ENCODE measurements around the gene MED17.

Gene MED17

DNA sequence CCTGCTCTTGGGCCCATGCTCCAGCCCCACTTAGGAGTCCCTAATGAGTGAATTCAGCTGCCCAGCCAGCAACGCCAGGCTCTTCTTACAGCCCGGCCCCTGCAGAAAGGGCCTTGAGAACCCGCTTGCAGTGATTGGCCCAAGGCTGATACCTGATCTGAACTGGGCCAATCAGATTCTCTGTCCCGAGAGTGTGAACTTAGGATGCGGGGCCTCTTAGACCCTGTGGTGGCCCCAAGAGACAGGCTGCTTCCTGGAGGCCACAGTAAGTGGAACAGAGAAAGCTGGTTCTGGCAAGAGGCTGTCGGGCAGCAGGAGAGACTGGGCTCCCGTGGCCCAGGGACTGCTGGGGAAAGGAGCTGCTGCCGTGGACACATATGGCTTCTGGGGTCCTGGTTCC is 54.9 kb downstream of the MED17 start:
- Histone ChIP-seq H3K4me3 (ENCODE audit: low read depth, low read length) (no peak overlapping the region), H3K9me3 (ENCODE audit: severe bottlenecking) (no peaks in the 10 kb centered on the region), H3K27me3 (ENCODE audit: insufficient read depth, low read depth, severe bottlenecking) (no peaks in the 10 kb centered on the region), H3K27ac (no peak overlapping the region), H3K36me3 (no peaks in the 10 kb centered on the region)
- TF ChIP-seq, protein P1, sequence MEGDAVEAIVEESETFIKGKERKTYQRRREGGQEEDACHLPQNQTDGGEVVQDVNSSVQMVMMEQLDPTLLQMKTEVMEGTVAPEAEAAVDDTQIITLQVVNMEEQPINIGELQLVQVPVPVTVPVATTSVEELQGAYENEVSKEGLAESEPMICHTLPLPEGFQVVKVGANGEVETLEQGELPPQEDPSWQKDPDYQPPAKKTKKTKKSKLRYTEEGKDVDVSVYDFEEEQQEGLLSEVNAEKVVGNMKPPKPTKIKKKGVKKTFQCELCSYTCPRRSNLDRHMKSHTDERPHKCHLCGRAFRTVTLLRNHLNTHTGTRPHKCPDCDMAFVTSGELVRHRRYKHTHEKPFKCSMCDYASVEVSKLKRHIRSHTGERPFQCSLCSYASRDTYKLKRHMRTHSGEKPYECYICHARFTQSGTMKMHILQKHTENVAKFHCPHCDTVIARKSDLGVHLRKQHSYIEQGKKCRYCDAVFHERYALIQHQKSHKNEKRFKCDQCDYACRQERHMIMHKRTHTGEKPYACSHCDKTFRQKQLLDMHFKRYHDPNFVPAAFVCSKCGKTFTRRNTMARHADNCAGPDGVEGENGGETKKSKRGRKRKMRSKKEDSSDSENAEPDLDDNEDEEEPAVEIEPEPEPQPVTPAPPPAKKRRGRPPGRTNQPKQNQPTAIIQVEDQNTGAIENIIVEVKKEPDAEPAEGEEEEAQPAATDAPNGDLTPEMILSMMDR (IDR thresholded peaks at IDR 0.05; ENCODE audit: low read depth, low read length), result no peak
- DNase-seq, result no peak

- Histone ChIP-seq H3K27ac (no peak overlapping the region), H3K36me3 (no peaks in the 10 kb centered on the region), H3K9me3 (ENCODE audit: severe bottlenecking) (no peaks in the 10 kb centered on the region), H3K4me3 (ENCODE audit: low read depth, low read length) (no peak overlapping the region), H3K27me3 (ENCODE audit: insufficient read depth, low read depth, severe bottlenecking) (no peaks in the 10 kb centered on the region)
- no peak for DNase-seq
- TF ChIP-seq, protein P1 (IDR thresholded peaks at IDR 0.05; ENCODE audit: low read depth, low read length), result no peak
Observed at GRCh38 chr11:93840180-93840579, 56.1 kb downstream of the MED17 start.

DNA sequence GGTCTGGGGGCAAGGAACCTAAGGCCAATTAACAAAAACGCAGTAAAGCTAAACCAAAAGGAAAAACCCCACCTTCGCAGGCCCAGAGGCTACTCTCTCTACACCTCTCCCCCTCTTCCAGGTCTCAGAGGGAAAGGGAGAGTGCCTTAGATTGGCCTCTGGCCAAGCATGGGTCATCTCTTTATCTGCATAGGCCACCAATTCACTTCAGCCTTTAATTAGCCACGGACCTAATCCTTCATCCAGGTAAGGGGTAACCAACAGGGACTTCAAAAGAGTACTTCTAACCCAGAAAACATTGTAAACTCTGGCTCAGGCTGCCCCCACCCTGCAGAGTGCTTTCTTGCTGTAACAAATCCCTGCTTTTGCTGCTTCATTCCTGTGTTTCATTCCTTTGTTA is 56.9 kb downstream of the MED17 start:
- Histone ChIP-seq H3K27me3 (ENCODE audit: insufficient read depth, low read depth, severe bottlenecking) (no peaks in the 10 kb centered on the region), H3K9me3 (ENCODE audit: severe bottlenecking) (no peaks in the 10 kb centered on the region), H3K4me3 (ENCODE audit: low read depth, low read length) (no peak overlapping the region), H3K36me3 (no peaks in the 10 kb centered on the region), H3K27ac (no peak overlapping the region)
- DNase-seq, result no peak
- TF ChIP-seq, protein P1 (IDR thresholded peaks at IDR 0.05; ENCODE audit: low read depth, low read length), result no peak

DNA sequence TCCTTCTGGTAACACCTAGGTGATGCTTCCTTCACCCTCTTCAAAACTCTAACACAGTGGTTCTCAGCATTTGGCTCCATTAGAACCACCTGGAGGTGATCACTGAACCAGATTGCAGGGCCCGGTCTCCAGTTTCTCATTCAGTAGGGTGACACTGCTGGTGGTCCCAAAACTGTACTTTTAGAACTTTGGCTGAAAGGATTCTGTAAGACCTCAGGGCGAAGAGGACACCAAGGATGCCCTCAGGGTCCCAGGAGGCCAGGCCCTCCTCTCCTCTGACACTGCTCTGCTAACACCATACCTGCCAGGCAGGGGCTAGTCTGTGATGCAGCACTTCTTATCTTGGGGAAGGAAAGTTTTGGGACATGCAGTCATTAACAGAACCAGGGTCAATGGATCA is 57.4 kb downstream of the MED17 start:
- Histone ChIP-seq H3K4me3 (ENCODE audit: low read depth, low read length) (no peak overlapping the region), H3K27ac (no peak overlapping the region), H3K9me3 (ENCODE audit: severe bottlenecking) (no peaks in the 10 kb centered on the region), H3K27me3 (ENCODE audit: insufficient read depth, low read depth, severe bottlenecking) (no peaks in the 10 kb centered on the region), H3K36me3 (no peaks in the 10 kb centered on the region)
- no peak for DNase-seq
- TF ChIP-seq, protein P1 (IDR thresholded peaks at IDR 0.05; ENCODE audit: low read depth, low read length), result no peak

GRCh38 chr11:93842034-93842433 is 58.0 kb downstream of the MED17 start:
- no peaks in the 10 kb centered on the region for H3K9me3 ChIP-seq (ENCODE audit: severe bottlenecking)
- H3K4me3 ChIP-seq (ENCODE audit: low read depth, low read length), result no peak overlapping the region
- H3K27me3 ChIP-seq (ENCODE audit: insufficient read depth, low read depth, severe bottlenecking), result no peaks in the 10 kb centered on the region
- no peaks in the 10 kb centered on the region for H3K36me3 ChIP-seq
- DNase-seq, result no peak
- no peak overlapping the region for H3K27ac ChIP-seq
- TF ChIP-seq, protein P1 (IDR thresholded peaks at IDR 0.05; ENCODE audit: low read depth, low read length), result no peak

DNA sequence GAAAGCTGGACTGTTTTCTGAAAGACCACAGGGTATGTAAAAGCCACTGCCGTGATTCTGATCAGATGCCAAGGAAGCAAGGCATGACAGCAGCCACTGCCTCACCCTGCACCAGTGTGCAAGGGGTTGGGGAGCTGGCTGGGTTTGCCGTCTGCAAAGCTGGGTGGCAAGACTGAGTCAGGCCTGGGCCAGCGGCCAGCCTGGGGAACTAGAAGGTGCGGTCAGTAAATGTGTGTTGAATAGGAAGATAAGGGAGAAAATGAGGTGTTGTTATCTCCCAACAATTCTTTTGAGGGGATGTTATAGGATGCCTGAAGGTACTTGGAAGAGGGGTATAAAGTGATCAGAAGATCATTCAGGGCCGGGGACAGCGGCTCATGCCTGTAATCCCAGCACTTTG is 58.4 kb downstream of the MED17 start:
- H3K9me3 ChIP-seq (ENCODE audit: severe bottlenecking), result no peaks in the 10 kb centered on the region
- TF ChIP-seq, protein P1 (IDR thresholded peaks at IDR 0.05; ENCODE audit: low read depth, low read length), result no peak
- no peak for DNase-seq
- H3K27me3 ChIP-seq (ENCODE audit: insufficient read depth, low read depth, severe bottlenecking), result no peaks in the 10 kb centered on the region
- no peak overlapping the region for H3K27ac ChIP-seq
- H3K4me3 ChIP-seq (ENCODE audit: low read depth, low read length), result no peak overlapping the region
- H3K36me3 ChIP-seq, result no peaks in the 10 kb centered on the region

Data from WERI-Rb-1 (cell line).